Ishikawa (cell line): Measurements from ENCODE around the gene LPCAT1.

Source experiments
- CEBPB ChIP-seq: IDR thresholded peaks from 2 replicates; pipeline ENCODE4 v1.6.1; 2012
- CREB1 ChIP-seq: IDR thresholded peaks from 2 replicates; pipeline ENCODE4 v1.6.1; 2012; ENCODE audit warnings: low read depth
- EGR1 ChIP-seq: IDR thresholded peaks from 2 replicates; pipeline ENCODE4 v1.6.1; 2012
- EP300 ChIP-seq: IDR thresholded peaks from 2 replicates; pipeline ENCODE4 v1.6.1; 2012; ENCODE audit warnings: borderline replicate concordance
- FOXM1 ChIP-seq: IDR thresholded peaks from 2 replicates; pipeline ENCODE4 v1.6.1; 2012; ENCODE audit warnings: low read depth, borderline replicate concordance
- MAX ChIP-seq: IDR thresholded peaks from 2 replicates; pipeline ENCODE4 v1.6.1; 2012
- NFIC ChIP-seq: IDR thresholded peaks from 2 replicates; pipeline ENCODE4 v1.6.1; 2012
- RAD21 ChIP-seq: IDR thresholded peaks from 2 replicates; pipeline ENCODE4 v1.6.1; 2012; ENCODE audit warnings: low read depth
- REST ChIP-seq: IDR thresholded peaks from 2 replicates; pipeline ENCODE4 v1.6.1; 2012; ENCODE audit warnings: low read depth, mild to moderate bottlenecking
- TAF1 ChIP-seq: IDR thresholded peaks from 2 replicates; pipeline ENCODE4 v1.6.1; 2012; ENCODE audit warnings: low read depth, mild to moderate bottlenecking
- TCF12 ChIP-seq: IDR thresholded peaks from 2 replicates; pipeline ENCODE4 v1.6.1; 2012; ENCODE audit warnings: low read depth
- TEAD4 ChIP-seq: IDR thresholded peaks from 2 replicates; pipeline ENCODE4 v1.6.1; 2012
- USF1 ChIP-seq: IDR thresholded peaks from 2 replicates; pipeline ENCODE4 v1.6.1; 2012
- YY1 ChIP-seq: IDR thresholded peaks from 2 replicates; pipeline ENCODE4 v1.6.1; 2012; ENCODE audit warnings: low read depth
- ZBTB7A ChIP-seq: IDR thresholded peaks from 2 replicates; pipeline ENCODE4 v1.6.1; 2012; ENCODE audit warnings: low read depth

The LPCAT1 gene

GRCh38 chr5:1538276-1538675 lies 14.5 kb upstream of the LPCAT1 start:
- no peak for TF ChIP-seq TCF12
- no peak for TF ChIP-seq MAX
- no peak for TF ChIP-seq EP300
- no peak for TF ChIP-seq FOXM1
- TF ChIP-seq YY1: no peak
- TF ChIP-seq CEBPB: no peak
- no peak for TF ChIP-seq CREB1
- no peak for TF ChIP-seq TAF1
- TF ChIP-seq REST: no peak
- TF ChIP-seq RAD21: no peak
- no peak for TF ChIP-seq EGR1
- TF ChIP-seq USF1: no peak
- no peak for TF ChIP-seq NFIC
- TF ChIP-seq ZBTB7A: no peak

- TF ChIP-seq EP300 (no peak), FOXM1 (no peak), ZBTB7A (no peak), CREB1 (no peak), TEAD4 (no peak), USF1 (no peak), CEBPB (no peak), YY1 (no peak), TAF1 (no peak), NFIC (no peak), REST (no peak), EGR1 (no peak), TCF12 (no peak), RAD21 (no peak), MAX (no peak)
These were observed 13.9 kb upstream of the LPCAT1 start for GRCh38 chr5:1537603-1538154.

- TF ChIP-seq CREB1: no peak
- no peak for TF ChIP-seq EP300
- TF ChIP-seq CEBPB: no peak
- no peak for TF ChIP-seq MAX
These were observed 13.3 kb upstream of the LPCAT1 start for GRCh38 chr5:1536871-1537602.

- TF ChIP-seq ZBTB7A: no peak
These were observed 12.6 kb upstream of the LPCAT1 start for GRCh38 chr5:1536322-1536845.

- no peak for TF ChIP-seq EP300
- no peak for TF ChIP-seq EGR1
- no peak for TF ChIP-seq REST
- TF ChIP-seq ZBTB7A: no peak
- no peak for TF ChIP-seq CREB1
- TF ChIP-seq TEAD4: no peak
- TF ChIP-seq NFIC: no peak
- no peak for TF ChIP-seq YY1
- TF ChIP-seq TAF1: no peak
- TF ChIP-seq TCF12: no peak
These were observed 11.9 kb upstream of the LPCAT1 start for GRCh38 chr5:1535646-1536045.
